Neural cell (in vitro differentiated cells): Measurements from ENCODE around the gene FBXO38. TPM values are rescaled to one million over a fixed set of nuclear protein-coding genes. Genes with fewer than 3 reads are reported as not detected.

Experiments
- H2AFZ ChIP-seq: fragments of 200-600, 300-800 bp; sonication (generic), shearing (Covaris generic); 2 replicates; pipeline ENCODE4 v1.6.0; 2014; ENCODE audit warnings: low read depth, mild to moderate bottlenecking, antibody characterized with exemption, low read length, moderate library complexity
- H3F3A ChIP-seq: fragments of 200-600 bp; shearing (Covaris generic); 2 replicates; pipeline ENCODE4 v1.6.1; 2016; ENCODE audit warnings: mild to moderate bottlenecking, moderate library complexity, mixed read lengths, antibody characterized with exemption, low read length; ENCODE audit not compliant: insufficient read depth, poor library complexity, severe bottlenecking
- H3K27ac ChIP-seq: fragments of 200-600, 300-800 bp; sonication (generic), shearing (Covaris generic); 2 replicates; pipeline ENCODE4 v1.5.1; 2014; ENCODE audit warnings: mild to moderate bottlenecking, low read length, moderate library complexity
- H3K27me3 ChIP-seq: fragments of 300-800, 200-600 bp; sonication (generic), shearing (Covaris generic); 2 replicates; pipeline ENCODE4 v1.6.0; 2014; ENCODE audit warnings: mild to moderate bottlenecking, low read depth, low read length, moderate library complexity; ENCODE audit not compliant: insufficient read depth
- H3K36me3 ChIP-seq: fragments of 300-800, 200-600 bp; sonication (generic), shearing (Covaris generic); 2 replicates; pipeline ENCODE4 v1.5.1; 2014; ENCODE audit warnings: mild to moderate bottlenecking, antibody characterized with exemption, low read length, moderate library complexity; ENCODE audit not compliant: insufficient read depth
- H3K4me2 ChIP-seq: fragments of 300-800, 200-600 bp; sonication (generic), shearing (Covaris generic); 2 replicates; pipeline ENCODE4 v1.6.0; 2014; ENCODE audit warnings: mild to moderate bottlenecking, low read length
- H3K4me3 ChIP-seq: fragments of 300-800, 200-600 bp; sonication (generic), shearing (Covaris generic); 2 replicates; pipeline ENCODE4 v1.5.1; 2014; ENCODE audit warnings: mild to moderate bottlenecking, low read length, moderate library complexity
- H3K79me2 ChIP-seq: fragments of 200-600 bp; shearing (Covaris generic); replicated peaks from 2 replicates; pipeline ENCODE4 v1.6.0; 2014; ENCODE audit warnings: mild to moderate bottlenecking, low read length, moderate library complexity; ENCODE audit not compliant: insufficient read depth
- H3K9ac ChIP-seq: fragments of 300-800, 200-600 bp; sonication (generic), shearing (Covaris generic); 2 replicates; pipeline ENCODE4 v1.6.1; 2016; ENCODE audit warnings: mild to moderate bottlenecking, low read length, mixed read lengths
- H3K9me2 ChIP-seq: fragments of 200-600 bp; shearing (Covaris generic); 2 replicates; pipeline ENCODE4 v1.6.1; 2016; ENCODE audit warnings: mild to moderate bottlenecking, low read length, mixed read lengths; ENCODE audit not compliant: insufficient read depth
- H3K9me3 ChIP-seq: fragments of 200-600, 300-800 bp; sonication (generic), shearing (Covaris generic); 2 replicates; pipeline ENCODE4 v1.6.1; 2016; ENCODE audit warnings: mild to moderate bottlenecking, mixed run types, low read length, moderate library complexity, mixed read lengths
- H4K20me1 ChIP-seq: fragments of 200-600 bp; shearing (Covaris generic); 2 replicates; pipeline ENCODE4 v1.6.1; 2016; ENCODE audit warnings: mild to moderate bottlenecking, mixed run types; ENCODE audit not compliant: insufficient read depth
- CTCF ChIP-seq: fragments of 450-650 bp; IDR thresholded peaks from 2 replicates; pipeline ENCODE4 v1.5.1; 2014; ENCODE audit warnings: antibody characterized with exemption, mild to moderate bottlenecking, moderate library complexity; ENCODE audit not compliant: poor library complexity, severe bottlenecking
- EP300 ChIP-seq: fragments of 450-650 bp; conservative IDR thresholded peaks from 2 replicates; pipeline ENCODE4 v1.6.1; 2014; ENCODE audit warnings: antibody characterized with exemption, mild to moderate bottlenecking, moderate library complexity; ENCODE audit not compliant: poor library complexity, severe bottlenecking
- EZH2 ChIP-seq: fragments of 200-600, 300-800 bp; shearing (Covaris generic), sonication (generic); IDR thresholded peaks from 2 replicates; pipeline ENCODE4 v1.6.1; 2014; ENCODE audit warnings: antibody characterized with exemption, low read length, borderline replicate concordance, mild to moderate bottlenecking; ENCODE audit not compliant: insufficient read depth, poor library complexity, severe bottlenecking
- MXI1 ChIP-seq: fragments of 450-650 bp; conservative IDR thresholded peaks from 2 replicates; pipeline ENCODE4 v1.6.1; 2014; ENCODE audit warnings: antibody characterized with exemption, mild to moderate bottlenecking; ENCODE audit not compliant: poor library complexity, severe bottlenecking
- POLR2AphosphoS5 ChIP-seq: IDR thresholded peaks from 2 replicates; pipeline ENCODE4 v1.6.1; 2012
- RAD21 ChIP-seq: fragments of 450-650 bp; conservative IDR thresholded peaks from 2 replicates; pipeline ENCODE4 v1.6.1; 2014; ENCODE audit warnings: antibody characterized with exemption, mild to moderate bottlenecking, moderate library complexity
- REST ChIP-seq: IDR thresholded peaks from 2 replicates; pipeline ENCODE4 v1.6.1; 2012; ENCODE audit warnings: borderline replicate concordance
- SMC3 ChIP-seq: fragments of 450-650 bp; conservative IDR thresholded peaks from 2 replicates; pipeline ENCODE4 v1.6.1; 2014; ENCODE audit warnings: antibody characterized with exemption, mild to moderate bottlenecking, moderate library complexity; ENCODE audit not compliant: poor library complexity
- TAF1 ChIP-seq: IDR thresholded peaks from 2 replicates; pipeline ENCODE4 v1.6.1; 2012; ENCODE audit warnings: low read depth
- polyA plus RNA-seq: library from polyadenylated mRNA; depleted of rRNA; stranded (reverse); fragments of >200 nt; gene quantifications from 2 replicates; pipeline ENCODE4 v1.2.3, GENCODE V29; 2014

FBXO38 gene
- polyA plus RNA-seq, 1 donor from 2014 or later, result 69.1 TPM

- no peak overlapping the region for H3K9ac ChIP-seq
- H4K20me1 ChIP-seq, result no peaks in the 10 kb centered on the region
- TF ChIP-seq RAD21 (peak; percentile 27), EP300 (no peak), EZH2 (no peak), SMC3 (peak; percentile 41), POLR2AphosphoS5 (no peak), TAF1 (no peak), REST (no peak), CTCF (peak; percentile 22), MXI1 (no peak)
Measured at GRCh38 chr5:148353634-148354033, 30.1 kb upstream of the FBXO38 start.

GRCh38 chr5:148364343-148364742, 19.4 kb upstream of the FBXO38 start:
- Histone ChIP-seq H3K36me3 (no peaks in the 10 kb centered on the region), H2AFZ (no peak overlapping the region), H3K9me3 (peaks cover 7% of the 10 kb centered on the region), H3K9me2 (no peaks in the 10 kb centered on the region), H3K27me3 (no peaks in the 10 kb centered on the region), H3K79me2 (no peaks in the 10 kb centered on the region), H3K27ac (no peak overlapping the region), H3F3A (no peaks in the 10 kb centered on the region), H4K20me1 (no peaks in the 10 kb centered on the region), H3K4me2 (no peak overlapping the region), H3K9ac (no peak overlapping the region), H3K4me3 (no peak overlapping the region)
- no peak for TF ChIP-seq REST
- TF ChIP-seq EP300, result no peak
- TF ChIP-seq TAF1, result no peak
- no peak for TF ChIP-seq RAD21
- TF ChIP-seq EZH2, result no peak
- no peak for TF ChIP-seq CTCF
- no peak for TF ChIP-seq MXI1
- TF ChIP-seq POLR2AphosphoS5, result no peak
- TF ChIP-seq SMC3, result no peak

More at GRCh38 chr5:148353634-148354033, 30.1 kb upstream of the FBXO38 start:
- no peaks in the 10 kb centered on the region for H3K27me3 ChIP-seq
- no peaks in the 10 kb centered on the region for H3K9me3 ChIP-seq
- H3K79me2 ChIP-seq, result no peaks in the 10 kb centered on the region
- no peaks in the 10 kb centered on the region for H3K9me2 ChIP-seq
- H3K4me2 ChIP-seq, result no peak overlapping the region
- no peaks in the 10 kb centered on the region for H3K36me3 ChIP-seq
- no peaks in the 10 kb centered on the region for H3F3A ChIP-seq
- no peak overlapping the region for H2AFZ ChIP-seq
- no peak overlapping the region for H3K27ac ChIP-seq
- no peak overlapping the region for H3K4me3 ChIP-seq
